ENCODE results near the gene TXNL4A. TPM values are rescaled to one million over a fixed set of nuclear protein-coding genes. Genes with fewer than 3 reads are reported as not detected.

TXNL4A gene
- total RNA-seq, 1 donor from 2014 or later, result 40.1 TPM

Other genes with a start within 250 kb of the TXNL4A start
- 0.20 TPM in 1 of 2 replicates, not detected in the other for gene KCNG2, start 190.6 kb downstream of the TXNL4A start, total RNA-seq
- 44.7 and 53.7 TPM in 2 replicates for gene SLC66A2, start 36.9 kb downstream of the TXNL4A start, total RNA-seq
- 13.1 and 20.1 TPM in 2 replicates for gene HSBP1L1, start 23.9 kb downstream of the TXNL4A start, total RNA-seq
- 26.0 and 47.1 TPM in 2 replicates for gene RBFA, start 45.9 kb upstream of the TXNL4A start, total RNA-seq
- 22.4 and 22.9 TPM in 2 replicates for gene ADNP2, start 120.7 kb upstream of the TXNL4A start, total RNA-seq